ENCODE measurements around the gene BRWD1.
"Not testable (repeated sequence)": the region's sequence is repeated elsewhere in the genome, so short reads cannot be mapped to it uniquely, and the experiment has no call there.

The BRWD1 gene

DNA sequence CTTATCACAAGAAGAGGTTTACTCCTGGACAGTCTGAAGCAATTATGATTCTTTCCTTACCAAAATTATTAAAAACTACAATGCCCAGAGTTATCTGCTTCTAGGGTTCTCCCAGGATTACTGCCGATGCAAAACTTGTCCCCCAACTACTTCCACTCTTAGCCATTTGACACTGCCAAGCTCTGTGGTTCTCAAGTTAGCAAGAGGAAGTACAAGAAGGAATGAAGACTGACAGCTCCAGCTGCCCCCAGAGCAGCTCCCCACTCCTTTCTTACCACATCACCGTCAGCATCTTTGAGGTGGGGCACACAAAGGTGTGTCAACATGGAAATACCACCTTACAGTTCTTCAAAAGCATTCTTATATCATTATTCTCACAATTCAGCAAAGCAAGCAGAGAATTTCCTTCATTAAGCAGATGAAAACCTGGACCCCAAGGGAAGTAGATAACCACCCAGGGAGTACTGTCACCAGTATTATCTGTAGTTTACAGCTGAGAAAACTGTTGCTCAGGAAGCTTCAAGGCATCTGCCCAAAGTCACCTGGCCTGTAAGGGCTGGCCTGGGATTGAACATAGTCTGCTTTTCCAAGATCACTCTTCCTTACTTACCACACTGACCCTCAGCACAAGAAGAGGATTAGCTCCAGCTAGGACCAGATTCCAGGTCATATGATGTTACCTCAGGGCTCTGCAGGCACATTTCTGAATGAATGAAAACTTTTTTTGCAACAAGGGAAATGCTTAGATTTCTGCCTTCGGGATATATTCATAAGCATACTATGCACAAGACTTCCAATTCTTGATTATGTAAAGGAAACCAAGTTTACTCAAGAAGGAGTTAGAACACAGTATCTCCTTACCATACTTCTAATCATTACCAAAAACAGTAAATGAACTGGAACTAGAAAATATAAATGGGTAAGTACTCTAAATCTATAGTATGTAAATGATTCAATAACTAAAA lies 139.4 kb downstream of the BRWD1 start:
- DNase-seq (ENCODE audit: low read depth) = no peak

DNA sequence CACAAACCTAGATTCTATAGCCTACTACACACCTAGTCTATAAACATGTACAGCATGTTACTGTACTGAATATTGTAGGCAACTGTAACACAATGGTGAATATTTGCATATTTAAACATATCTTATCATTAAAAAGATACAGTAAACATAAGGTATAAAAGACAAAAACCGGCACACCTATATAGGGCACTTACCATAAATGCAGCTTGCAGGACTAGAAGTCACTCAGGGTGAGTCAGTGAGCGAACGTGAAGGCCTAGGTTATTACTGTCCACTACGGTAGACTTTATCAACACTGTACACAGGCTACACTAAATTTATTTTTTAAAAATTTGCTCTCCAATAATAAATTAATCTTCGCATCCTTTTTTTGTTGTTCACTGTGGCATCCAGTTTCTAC lies 143.5 kb downstream of the BRWD1 start:
- no peak for DNase-seq (ENCODE audit: low read depth)

DNA sequence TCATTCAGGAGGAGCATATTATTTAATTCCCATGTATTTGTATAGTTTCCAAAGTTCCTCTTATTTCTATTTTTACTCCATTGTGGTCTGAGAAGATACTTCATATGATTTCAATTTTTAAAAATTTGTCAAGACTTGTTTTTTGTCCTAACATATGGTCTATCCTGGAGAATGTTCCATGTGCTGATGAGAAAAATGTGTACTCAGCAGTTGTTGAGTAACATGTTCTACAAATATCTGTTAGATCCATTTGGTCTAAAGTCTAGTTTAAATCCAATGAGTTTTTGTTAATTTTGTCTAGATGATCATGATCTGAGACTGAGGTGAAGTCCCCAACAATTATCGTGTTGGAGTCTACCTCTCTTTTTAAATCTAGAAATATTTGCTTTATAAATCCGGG lies 144.6 kb downstream of the BRWD1 start:
- no peak for DNase-seq (ENCODE audit: low read depth)

DNA sequence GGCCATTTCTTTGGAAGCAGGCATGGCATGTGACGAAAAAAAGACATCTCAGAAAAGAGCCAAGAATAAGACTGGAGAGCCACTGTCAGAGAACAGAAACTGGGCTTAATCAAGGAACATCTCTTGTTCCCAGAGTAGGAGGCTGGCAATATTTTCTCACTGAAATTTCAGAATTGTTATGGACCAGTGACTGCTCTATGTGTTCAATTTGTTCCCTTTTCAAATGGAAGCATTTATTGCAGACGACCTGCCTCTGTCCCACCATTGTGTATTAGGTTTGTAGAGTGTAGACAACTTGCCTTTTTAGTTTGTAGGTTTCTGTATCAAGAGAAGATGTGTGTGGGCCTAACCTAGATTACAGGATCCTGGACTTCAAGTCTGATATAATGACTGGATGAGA lies 148.9 kb downstream of the BRWD1 start:
- no peak for DNase-seq (ENCODE audit: low read depth)

DNA sequence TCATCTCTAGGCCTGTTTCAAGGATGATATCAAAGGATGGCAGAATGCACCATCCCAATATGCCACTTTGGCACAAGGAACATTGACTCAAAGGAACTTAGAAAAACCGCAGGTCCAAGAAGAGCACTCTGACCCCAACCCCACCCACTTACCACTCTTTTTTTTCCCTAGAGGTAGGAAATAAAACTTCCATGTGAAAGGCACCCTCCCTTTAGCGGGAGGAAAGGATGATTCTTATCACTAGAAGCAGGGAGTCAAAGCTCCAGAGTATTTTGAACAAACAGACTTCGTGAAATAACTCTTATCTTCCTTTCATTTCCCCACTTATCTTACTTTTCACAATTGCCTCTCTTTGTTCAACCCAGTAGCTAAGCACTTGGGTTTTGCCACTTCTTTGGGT lies 152.4 kb downstream of the BRWD1 start:
- no peak for DNase-seq (ENCODE audit: low read depth)

DNA sequence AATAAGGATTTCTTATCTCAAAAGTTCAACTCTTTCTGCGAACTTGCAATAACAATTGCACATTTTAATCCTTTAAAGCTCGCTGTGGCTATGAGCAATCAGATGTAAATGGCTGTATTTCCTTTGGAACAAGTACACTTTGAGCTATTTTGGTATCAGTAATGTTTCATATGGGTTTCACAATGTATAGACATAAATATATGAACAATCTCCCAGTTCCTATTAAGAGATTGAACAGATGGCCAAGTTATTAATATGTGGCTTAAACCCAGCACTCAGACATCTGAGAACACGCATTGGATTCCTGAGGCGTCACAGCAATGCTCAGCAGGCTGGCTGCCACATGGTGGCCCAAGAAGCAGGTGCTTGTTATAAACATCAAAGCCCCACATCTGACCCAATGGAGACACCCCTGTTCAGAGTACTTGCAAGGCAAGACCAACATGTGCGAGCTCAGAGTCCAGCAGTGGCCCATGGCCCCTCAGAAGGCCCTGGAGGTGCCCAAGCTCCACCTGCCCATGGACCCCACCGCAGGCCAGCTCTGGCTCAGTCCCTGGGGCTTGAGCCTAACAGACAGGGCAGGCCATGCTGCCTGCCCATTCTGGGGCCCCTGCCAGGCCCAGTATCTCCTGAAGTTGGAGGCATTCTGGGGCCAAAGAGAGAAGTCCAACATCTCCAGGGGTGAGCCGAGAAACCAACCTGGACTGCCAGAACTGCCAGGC lies 153.9 kb downstream of the BRWD1 start:
- no peak for DNase-seq (ENCODE audit: low read depth)

DNA sequence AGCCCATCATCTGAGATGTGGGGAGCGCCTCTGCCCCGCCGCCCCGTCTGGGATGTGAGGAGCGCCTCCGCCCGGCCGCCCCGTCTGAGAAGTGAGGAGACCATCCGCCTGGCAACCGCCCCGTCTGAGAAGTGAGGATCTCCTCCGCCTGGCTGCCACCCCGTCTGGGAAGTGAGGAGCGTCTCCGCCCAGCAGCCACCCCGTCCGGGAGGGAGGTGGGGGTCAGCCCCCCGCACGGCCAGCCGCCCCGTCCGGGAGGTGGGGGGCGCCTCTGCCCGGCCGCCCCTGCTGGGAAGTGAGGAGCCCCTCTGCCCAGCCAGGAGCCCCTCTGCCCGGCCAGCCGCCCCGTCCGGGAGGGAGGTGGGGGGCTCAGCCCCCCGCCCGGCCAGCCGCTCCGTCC lies 156.2 kb downstream of the BRWD1 start:
- DNase-seq (ENCODE audit: low read depth) = not testable (repeated sequence)

DNA sequence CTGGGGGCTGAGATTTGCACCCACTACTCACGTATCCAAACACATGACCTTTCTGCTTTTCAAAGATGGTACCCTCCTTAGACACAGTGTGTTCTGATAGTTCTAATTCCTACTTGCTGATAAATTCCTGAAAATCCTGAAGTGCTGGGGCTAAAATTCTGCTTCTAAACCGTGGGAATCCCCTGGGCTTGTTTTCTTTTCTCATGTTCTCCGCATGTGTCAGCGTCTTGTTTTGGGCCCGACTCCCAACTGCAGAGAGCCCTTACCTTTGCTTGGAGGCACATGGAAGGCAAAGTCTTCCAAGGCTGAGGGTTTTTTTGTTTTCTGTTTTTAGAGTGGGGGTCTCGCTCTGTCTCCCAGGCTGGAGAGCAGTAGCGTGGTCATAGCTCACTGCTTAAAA lies 157.4 kb downstream of the BRWD1 start:
- no peak for DNase-seq (ENCODE audit: low read depth)

DNA sequence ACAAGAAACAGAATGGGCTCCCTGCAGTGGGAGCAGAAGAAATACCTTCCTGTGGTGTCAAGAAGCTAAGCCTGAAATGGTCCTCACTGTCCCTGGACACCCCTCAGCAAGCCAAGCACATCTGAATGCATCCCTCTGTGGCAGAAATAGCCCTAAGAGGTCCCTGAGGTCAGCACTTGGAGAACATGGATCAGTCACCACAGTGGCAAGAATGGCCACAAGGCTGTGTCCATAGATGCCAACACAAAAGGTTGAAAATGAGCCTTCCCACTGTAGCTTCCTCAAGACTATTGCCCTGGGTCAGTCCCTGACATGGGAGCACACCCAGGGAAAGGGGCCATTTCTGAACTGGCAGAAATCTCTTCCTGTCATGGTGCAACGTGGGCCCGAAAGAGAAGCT lies 157.9 kb downstream of the BRWD1 start:
- no peak for DNase-seq (ENCODE audit: low read depth)

DNA sequence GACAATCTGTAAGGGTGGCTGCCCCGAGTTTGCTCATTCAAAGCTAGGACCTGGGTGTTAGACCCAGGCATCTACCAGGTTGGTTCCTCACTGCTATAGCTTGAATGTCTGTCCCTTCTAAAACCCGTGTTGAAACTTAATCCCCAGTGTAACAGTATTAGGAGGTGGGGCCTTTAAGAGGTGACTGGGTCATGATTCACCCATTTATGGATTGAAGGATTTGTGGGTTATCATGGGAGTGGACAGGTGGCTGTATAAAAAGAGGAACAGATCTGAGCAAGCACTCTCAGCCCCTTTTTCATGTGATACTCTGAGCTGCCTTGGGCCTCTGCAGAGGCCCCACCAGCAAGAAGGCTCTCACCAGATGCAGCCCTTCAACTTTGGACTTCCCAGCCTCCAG lies 159.6 kb downstream of the BRWD1 start:
- no peak for DNase-seq (ENCODE audit: low read depth)

DNA sequence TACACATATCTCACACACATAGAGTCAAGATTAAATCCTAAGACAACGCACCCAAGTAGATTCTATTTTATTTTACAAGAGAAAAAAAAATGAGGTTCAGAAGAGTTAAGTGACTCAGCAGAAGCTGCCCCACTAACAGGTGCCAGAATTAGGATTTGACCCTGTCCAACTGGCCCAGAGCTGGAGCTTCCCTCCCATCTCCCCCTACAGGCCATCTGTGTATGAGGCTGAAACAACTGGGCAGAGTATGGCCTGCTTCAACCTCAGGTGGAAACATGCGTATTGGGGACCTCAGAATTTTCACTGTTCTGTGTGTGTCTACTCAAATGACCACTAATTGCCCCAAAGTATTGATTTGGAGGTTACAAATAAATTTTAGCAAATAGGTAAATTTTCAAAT lies 160.1 kb downstream of the BRWD1 start:
- DNase-seq (ENCODE audit: low read depth) = no peak

DNA sequence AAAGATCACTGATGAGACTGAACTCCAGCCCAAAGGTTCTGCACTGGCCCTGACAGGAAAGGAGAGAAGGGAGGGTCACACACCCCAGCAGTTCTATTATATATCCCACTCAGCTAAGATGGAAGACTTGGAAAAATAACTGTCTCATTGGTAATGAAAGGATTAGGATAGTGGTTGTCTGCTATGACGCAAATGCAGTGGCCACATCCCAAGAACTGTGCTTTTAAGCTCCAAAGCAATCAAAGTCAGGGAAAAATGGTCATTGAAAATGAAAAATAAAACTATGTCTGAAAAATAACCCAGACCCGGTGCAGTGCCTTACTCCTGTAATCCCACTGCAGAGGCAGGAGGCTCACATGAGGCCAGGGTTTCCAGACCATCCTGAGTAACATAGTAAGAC lies 161.2 kb downstream of the BRWD1 start:
- no peak for DNase-seq (ENCODE audit: low read depth)

DNA sequence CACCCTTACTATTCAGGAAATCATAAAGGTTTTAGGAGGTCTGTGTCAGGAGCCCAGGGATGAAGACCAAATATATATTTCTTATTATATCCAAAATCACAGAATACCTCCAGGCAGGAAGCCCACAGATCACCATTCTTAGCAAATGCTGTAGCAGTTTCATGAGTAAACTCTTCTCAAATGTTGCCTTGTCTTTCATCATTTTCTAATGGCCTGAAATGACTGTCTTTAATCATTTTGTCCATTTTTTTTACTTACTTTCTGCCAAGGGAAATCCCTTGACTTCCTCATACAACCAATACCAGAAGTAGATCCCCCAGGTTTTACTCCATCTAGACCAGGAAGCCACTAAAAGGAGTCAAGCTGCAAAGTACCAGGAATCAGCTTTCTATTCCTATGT lies 162.6 kb downstream of the BRWD1 start:
- DNase-seq (ENCODE audit: low read depth) = no peak

DNA sequence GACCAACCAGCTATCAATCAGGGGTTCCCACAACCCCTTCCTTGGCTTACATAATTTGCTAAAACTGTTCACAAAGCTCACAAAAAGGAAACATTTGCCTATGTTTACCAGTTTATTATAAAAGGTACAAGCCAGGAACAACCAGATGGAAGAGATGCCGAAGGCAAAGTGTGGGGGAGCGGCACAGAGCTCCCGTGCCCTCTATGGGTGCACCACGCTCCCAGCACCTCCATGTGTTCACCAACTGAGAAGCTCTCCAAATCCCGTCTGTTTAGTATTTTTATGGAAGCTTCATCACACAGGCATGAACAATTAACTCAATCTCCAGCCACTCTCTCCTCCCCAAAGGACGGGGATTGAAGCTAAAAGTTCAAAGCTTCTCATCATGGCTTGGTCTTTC lies 163.1 kb downstream of the BRWD1 start:
- DNase-seq (ENCODE audit: low read depth) = no peak

DNA sequence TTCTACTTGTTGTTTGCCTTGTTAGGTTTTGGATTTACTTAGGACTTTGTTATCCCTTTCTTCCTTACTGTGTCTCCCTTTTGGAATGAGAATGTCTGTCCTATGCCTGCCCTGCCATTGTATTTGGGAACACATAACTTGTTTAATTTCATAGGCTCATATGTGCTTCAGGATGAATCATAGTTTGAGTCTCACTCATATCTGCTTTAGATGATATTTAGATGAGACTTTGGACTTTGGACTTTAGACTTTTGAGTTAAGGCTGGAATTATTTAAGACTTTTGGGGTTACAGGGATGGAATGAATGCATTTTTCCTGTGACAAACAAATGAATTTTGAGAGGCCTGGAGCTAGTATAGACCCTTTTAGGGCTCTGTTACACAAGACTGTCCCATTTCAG lies 163.6 kb downstream of the BRWD1 start:
- DNase-seq (ENCODE audit: low read depth) = no peak

DNA sequence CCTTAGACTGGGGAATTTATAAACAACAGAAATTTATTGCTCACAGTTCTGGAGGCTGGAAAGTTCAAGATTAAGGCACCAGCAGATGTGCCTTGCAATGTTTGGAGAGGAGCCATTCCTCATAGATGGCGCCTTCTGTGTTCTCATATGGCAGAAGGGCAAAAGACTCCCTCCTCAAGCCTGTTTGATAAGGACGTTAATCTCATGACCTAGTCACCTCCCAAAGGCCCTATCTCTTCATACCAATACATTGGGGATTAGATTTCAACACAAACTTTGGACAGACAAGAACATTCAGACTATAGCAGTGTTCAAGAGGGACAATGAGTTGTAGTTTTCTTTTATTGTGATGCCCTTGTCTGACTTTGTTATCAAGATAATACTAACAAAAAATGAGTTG lies 164.5 kb downstream of the BRWD1 start:
- DNase-seq (ENCODE audit: low read depth) = no peak

DNA sequence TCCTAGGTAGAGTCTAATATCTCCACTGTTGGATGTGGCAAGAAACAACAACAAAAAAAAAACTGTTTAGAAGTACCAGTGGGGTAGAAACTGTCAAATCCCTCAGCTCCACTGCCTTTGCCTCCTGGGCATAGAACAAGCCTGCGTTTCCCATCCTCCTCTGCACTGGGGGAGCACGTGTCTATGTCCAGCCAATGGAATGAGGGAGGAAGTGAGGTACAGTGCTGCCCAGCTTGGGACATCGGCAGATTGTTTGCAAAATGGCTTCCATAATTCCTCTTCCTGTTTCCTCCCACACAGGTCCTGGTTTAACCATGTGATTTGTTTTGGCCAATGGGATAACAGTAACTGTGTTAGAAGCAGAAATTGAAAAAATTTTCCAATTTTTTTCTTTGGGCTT lies 169.2 kb downstream of the BRWD1 start:
- no peak for DNase-seq (ENCODE audit: low read depth)

DNA sequence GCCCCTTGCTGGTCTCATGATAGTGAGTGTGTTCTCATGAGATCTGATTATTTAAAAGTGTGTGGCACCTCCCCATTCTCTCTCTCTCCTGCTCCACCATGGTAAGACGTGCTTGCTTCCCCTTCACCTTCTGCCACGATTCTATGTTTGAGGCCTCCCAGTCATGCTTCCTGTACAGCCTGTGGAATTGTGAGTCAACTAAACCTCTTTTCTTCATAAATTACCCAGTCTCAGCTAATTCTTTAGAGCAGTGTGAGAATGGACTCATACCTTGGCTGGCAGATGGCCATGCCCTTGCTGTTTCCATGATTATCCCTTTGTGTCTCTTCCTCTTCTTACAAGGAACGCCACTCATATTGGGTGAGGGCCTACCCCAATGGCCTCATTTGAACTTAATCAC lies 170.5 kb downstream of the BRWD1 start:
- no peak for DNase-seq (ENCODE audit: low read depth)

DNA sequence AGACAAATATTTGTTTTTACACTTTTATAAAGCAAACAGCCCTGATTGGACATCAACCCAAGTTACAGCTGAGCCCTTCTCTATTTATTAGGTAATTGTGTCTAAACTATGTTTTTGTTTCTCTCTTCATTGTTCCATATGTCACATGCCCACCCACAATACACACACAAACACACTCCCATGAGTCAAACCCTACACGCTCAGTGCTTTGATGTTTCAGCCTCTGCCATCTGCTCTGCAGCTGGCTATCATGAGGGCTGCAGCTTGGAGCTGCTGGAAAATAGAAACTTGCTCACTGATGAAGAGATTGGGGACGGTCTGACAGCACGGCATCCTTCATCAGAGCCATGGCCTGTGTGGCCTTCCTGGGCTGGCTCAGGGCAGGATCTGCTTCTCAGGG lies 171.9 kb downstream of the BRWD1 start:
- no peak for DNase-seq (ENCODE audit: low read depth)

DNA sequence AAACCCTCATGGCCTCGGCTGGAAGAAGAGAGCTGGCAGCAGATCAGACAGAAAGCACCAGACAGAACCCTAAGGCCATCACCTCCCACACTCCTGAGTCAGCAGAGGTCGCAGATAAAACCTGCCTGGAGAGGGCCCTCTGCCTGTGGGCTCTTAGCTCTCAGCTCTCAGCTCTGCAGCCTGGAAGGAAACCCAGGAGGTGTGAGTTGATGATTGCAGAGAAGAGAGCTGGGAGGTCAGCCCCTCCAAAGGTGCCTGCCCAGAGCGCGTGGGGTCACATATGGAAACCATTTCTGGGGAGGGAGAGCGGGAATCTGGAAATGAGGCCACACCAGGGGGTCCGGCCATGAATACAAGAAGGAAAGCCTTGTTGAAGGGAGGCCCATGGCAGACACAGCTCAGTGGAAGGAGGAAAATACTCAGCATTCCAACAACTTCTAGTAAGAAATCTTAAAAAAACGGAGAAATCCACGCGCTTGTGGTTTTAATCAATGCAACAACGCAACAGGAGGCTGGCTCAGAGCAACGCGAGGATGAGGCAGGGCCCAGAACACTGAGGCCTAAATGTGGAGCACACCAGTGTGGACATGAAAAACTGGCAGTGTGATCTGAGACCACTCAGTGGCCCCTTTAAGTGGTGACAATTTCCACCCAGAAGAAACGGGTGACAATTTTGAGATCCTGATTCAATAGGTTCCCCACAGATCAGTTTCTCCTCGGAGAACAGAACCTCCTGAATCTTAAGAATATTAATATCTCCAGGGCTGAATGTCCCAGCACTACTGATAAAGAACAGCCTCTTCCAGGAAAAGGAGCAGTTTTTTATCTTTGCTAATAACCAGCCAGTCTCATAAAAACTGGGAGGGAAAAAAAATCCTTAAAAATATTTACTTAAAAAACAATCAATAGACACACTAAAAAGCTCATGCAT lies 175.9 kb downstream of the BRWD1 start:
- DNase-seq (ENCODE audit: low read depth) = no peak

DNA sequence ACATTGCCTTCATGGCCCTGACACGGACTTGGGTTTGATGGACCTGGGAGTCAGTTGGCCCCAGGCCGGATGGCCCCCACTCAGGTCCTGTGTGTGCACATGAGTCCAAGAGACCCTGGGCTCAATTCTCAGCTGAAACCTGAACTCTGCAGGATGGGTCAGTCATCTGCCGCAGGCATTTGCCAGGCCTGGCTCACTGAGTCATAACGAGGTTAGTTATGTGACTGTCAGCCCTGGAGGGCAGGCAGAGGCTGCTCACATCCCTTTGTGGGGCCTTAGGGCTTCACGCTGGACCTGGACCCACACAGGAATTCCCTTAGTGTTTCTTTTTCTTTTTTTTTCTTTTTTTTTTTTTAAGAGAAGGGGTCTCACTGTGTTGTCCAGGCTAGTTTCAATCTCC lies 176.7 kb downstream of the BRWD1 start:
- no peak for DNase-seq (ENCODE audit: low read depth)

DNA sequence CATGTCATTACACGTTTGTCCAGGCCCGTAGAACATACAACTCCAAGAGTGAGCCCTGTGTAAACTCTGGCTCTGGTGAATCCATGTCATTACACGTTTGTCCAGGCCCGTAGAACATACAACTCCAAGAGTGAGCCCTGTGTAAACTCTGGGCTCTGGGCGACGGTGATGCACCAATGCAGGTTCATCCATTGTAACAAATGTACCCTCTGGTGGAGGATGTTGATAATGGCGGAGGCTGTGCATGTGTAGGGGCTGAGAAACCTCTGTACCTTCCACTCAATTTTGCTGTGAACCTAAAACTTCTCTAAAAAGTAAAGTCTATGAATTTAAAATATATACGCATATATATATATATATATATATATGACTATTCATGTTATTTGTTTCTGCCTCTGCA lies 177.3 kb downstream of the BRWD1 start:
- DNase-seq (ENCODE audit: low read depth) = not testable (repeated sequence)
